Adrenal gland (tissue), 12 donors: ENCODE measurements around the gene IL10RB. TPM values are rescaled to one million over a fixed set of nuclear protein-coding genes. Genes with fewer than 3 reads are reported as not detected.
A peak's percentile ranks its signal among the peaks of the same experiment; 100 is the strongest.

Experiments used
- DNase-seq, 7 donors: peaks; one replicate each; pipeline ENCODE4 v3.0.0-alpha.2; 2019 to 2020
- H3K27ac ChIP-seq, 5 donors: fragments of 200-600 bp; sonication (generic) in 4 of 5; 1 replicate in 3 of 5; 2 replicates in 2 of 5; pipeline versions ENCODE4 v1.5.1 to v1.8.0; 2016 to 2020; ENCODE audit warnings: mild to moderate bottlenecking in 1 of 5
- H3K27me3 ChIP-seq: fragments of 200-600 bp; 2 replicates; pipeline ENCODE4 v1.8.0; 2021
- H3K36me3 ChIP-seq, 2 donors: fragments of 200-600 bp; replicated peaks in 1 of 2; 1 replicate in 1 of 2; 2 replicates in 1 of 2; pipeline versions ENCODE4 v1.5.1 to v1.8.0; 2018 to 2022
- H3K4me1 ChIP-seq, 2 donors: fragments of 200-600 bp; replicated peaks in 1 of 2; 1 replicate in 1 of 2; 2 replicates in 1 of 2; pipeline versions ENCODE4 v1.5.1 to v1.8.0; 2018 to 2021
- H3K4me3 ChIP-seq, 4 donors: fragments of 200-600 bp; sonication (generic) in 3 of 4; one replicate each; pipeline ENCODE4 v1.5.1; 2016 to 2018
- H3K9me3 ChIP-seq, 3 donors: fragments of 200-600 bp; sonication (generic) in 1 of 3; replicated peaks in 1 of 3; 1 replicate in 2 of 3; 2 replicates in 1 of 3; pipeline versions ENCODE4 v1.5.1 to v1.8.0; 2016 to 2021
- POLR2A ChIP-seq, 2 donors: fragments of 450-650 bp; IDR thresholded peaks; one replicate each; pipeline ENCODE4 v1.6.1; 2017; ENCODE audit warnings: antibody characterized with exemption in 2 of 2, mild to moderate bottlenecking in 2 of 2, moderate library complexity in 1 of 2
- WGBS, 4 donors: extraction: QIAGEN DNeasy Blood & Tissue Kit in 2 of 4; methylation state at CpG; one replicate each; pipeline versions ENCODE4 v1.1.5 to v1.1.7; 2013 to 2017; 5-methylcytosine and 5-hydroxymethylcytosine counted together
- intact Hi-C, 2 donors: fragments of 100-400 bp; cut with DNase I; formaldehyde crosslinking; loops; one replicate each; pipeline versions ENCODE4 v1.14.1 to v1.15.0; 2022 to 2023
- polyA plus RNA-seq, 3 donors: library from polyadenylated mRNA; stranded (reverse); fragments of 200-250 nt in 2 of 3; fragments of 350-450 nt in 1 of 3; fragmentation: Illumina TruSeq in 1 of 3; extraction: RNeasy Lipid Tissue Mini Kit (QIAGEN cat#74804) in 1 of 3; gene quantifications; one replicate each; pipeline ENCODE4 v1.2.3, GENCODE V29; 2013 to 2014
- total RNA-seq, 9 donors: library from RNA; depleted of rRNA in 4 of 9; stranded (reverse); fragments of >200 nt in 4 of 9; fragments of 120-200 nt in 1 of 9; fragmentation: NEBNext Ultra II Directional in 1 of 9; extraction: Animal tissue kit (Norgen Biotek cat#: 25700) in 1 of 9; gene quantifications; one replicate each; pipeline versions ENCODE4 v1.1.0 to v1.2.4, GENCODE V29; 2013 to 2023
- TF ChIP-seq, protein P1 (sequence below), 6 experiments: fragments of 450-650 bp in 4 of 6; fragments of 200-600 bp in 2 of 6; sonication (generic) in 1 of 6; IDR thresholded peaks; 1 replicate in 5 of 6; 2 replicates in 1 of 6; pipeline versions ENCODE4 v1.5.1 to v1.8.0; 2016 to 2021; ENCODE audit warnings: antibody characterized with exemption in 6 of 6, mild to moderate bottlenecking in 2 of 6, moderate library complexity in 1 of 6
- donor health status: healthy with polysubstance abuse.
- donor health status: Bipolar disorder and iron deficiency.
- donor health status: DM: yes; HTN: yes; CAD: no.
- donor health status: DM: no; HTN: no; CAD: no.
- donor health status: DM: no; HTN: no; CAD: no.
- donor health status: DM: yes; HTN: yes; CAD: no.

Gene IL10RB
- total and polyA plus RNA-seq, 12 donors: 14.7 to 55.0 (median 26.9) TPM

- Histone ChIP-seq H3K4me3 (no peak overlapping the region), H3K27ac (peak overlapping the region in 1 of 5 donors; percentile 16), H3K36me3 (peaks cover 0 to 14% of the 10 kb centered on the region in 2 donors), H3K27me3 (no peaks in the 10 kb centered on the region), H3K9me3 (peaks cover 0 to 10% (median 0%) of the 10 kb centered on the region in 3 donors), H3K4me1 (peaks cover 0 to 8% of the 10 kb centered on the region in 2 donors)
- no peak for TF ChIP-seq POLR2A (IDR thresholded peaks at IDR 0.05)
- no peak for DNase-seq
- 72 to 83% (median 74%) methylated on average over 2 of the region's 2 CpGs for WGBS, 4 donors
- intact Hi-C loops: no loop called here
These were observed 68.7 kb downstream of the IL10RB start for GRCh38 chr21:33334824-33335223.

GRCh38 chr21:33339135-33339534 lies 73.0 kb downstream of the IL10RB start:
- WGBS, 4 donors: 84 to 98% (median 90%) methylated on average over 1 of the region's 1 CpG
- no peak for DNase-seq

DNA sequence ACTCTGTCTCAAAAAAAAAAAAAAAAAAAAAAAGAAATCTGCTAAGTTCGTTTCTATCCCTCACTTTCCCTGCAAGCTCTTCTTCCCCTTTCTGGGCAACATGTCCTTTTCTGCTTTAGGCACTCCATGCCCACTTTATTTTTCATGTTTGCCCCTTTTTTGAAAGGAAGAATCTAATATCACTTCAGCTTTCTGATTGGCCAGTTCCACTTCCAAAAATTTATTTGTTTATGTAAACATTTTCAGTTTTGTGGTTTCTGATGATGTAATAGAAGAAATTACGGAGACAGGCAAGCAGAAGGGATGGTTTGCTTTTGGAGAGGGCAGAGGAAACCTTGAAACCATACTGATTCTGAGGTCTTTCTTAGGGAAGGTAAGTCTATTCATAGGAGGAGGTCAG lies 73.8 kb downstream of the IL10RB start:
- no peak for TF ChIP-seq POLR2A (IDR thresholded peaks at IDR 0.05)
- TF ChIP-seq, protein P1, sequence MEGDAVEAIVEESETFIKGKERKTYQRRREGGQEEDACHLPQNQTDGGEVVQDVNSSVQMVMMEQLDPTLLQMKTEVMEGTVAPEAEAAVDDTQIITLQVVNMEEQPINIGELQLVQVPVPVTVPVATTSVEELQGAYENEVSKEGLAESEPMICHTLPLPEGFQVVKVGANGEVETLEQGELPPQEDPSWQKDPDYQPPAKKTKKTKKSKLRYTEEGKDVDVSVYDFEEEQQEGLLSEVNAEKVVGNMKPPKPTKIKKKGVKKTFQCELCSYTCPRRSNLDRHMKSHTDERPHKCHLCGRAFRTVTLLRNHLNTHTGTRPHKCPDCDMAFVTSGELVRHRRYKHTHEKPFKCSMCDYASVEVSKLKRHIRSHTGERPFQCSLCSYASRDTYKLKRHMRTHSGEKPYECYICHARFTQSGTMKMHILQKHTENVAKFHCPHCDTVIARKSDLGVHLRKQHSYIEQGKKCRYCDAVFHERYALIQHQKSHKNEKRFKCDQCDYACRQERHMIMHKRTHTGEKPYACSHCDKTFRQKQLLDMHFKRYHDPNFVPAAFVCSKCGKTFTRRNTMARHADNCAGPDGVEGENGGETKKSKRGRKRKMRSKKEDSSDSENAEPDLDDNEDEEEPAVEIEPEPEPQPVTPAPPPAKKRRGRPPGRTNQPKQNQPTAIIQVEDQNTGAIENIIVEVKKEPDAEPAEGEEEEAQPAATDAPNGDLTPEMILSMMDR (IDR thresholded peaks at IDR 0.05): no peak
- no peak overlapping the region for H3K27ac ChIP-seq
- no peaks in the 10 kb centered on the region for H3K27me3 ChIP-seq
- intact Hi-C loops: no loop called here
- no peaks in the 10 kb centered on the region for H3K9me3 ChIP-seq
- peaks cover 0 to 11% of the 10 kb centered on the region in 2 donors for H3K4me1 ChIP-seq
- no peak for DNase-seq
- no peak overlapping the region for H3K4me3 ChIP-seq
- 55 to 73% (median 63%) methylated on average over 2 of the region's 2 CpGs for WGBS, 4 donors
- H3K36me3 ChIP-seq: peaks cover 0 to 41% of the 10 kb centered on the region in 2 donors

More at GRCh38 chr21:33339135-33339534, 73.0 kb downstream of the IL10RB start:
- TF ChIP-seq POLR2A (IDR thresholded peaks at IDR 0.05): no peak
- TF ChIP-seq, protein P1 (IDR thresholded peaks at IDR 0.05): no peak
- Histone ChIP-seq H3K4me3 (no peak overlapping the region), H3K36me3 (peaks cover 0 to 36% of the 10 kb centered on the region in 2 donors), H3K4me1 (peaks cover 0 to 16% of the 10 kb centered on the region in 2 donors), H3K9me3 (no peaks in the 10 kb centered on the region), H3K27ac (no peak overlapping the region), H3K27me3 (no peaks in the 10 kb centered on the region)
- intact Hi-C loops: no loop called here

DNA sequence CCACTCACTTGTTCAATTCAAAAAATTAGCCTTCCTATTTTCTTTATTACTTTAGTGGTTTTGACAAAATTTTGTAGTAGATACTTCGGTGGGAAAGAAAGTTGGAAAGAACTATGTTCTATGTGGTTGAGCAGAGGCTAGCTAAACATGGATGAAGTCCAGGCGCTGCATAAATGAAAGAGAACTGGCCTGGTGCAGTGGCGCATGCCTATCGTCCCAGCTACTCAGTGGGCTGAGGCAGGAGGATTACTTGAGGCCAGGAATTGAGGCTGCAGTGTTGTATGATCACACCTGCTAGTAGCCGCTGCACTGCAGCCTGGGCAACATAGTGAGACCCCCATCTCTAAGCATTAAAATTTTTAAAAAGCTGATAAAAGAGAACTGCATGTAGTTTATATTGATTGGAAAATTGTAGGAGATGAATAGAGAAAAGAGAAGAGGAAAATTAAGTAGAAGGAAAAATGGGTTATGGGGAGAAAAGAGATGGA lies 79.6 kb downstream of the IL10RB start:
- intact Hi-C loops: no loop called here
- Histone ChIP-seq H3K4me3 (no peak overlapping the region), H3K27me3 (no peaks in the 10 kb centered on the region), H3K27ac (no peak overlapping the region), H3K9me3 (no peaks in the 10 kb centered on the region), H3K36me3 (peaks cover 0 to 56% of the 10 kb centered on the region in 2 donors), H3K4me1 (no peaks in the 10 kb centered on the region)
- DNase-seq: no peak
- TF ChIP-seq POLR2A (IDR thresholded peaks at IDR 0.05): no peak
- TF ChIP-seq, protein P1 (IDR thresholded peaks at IDR 0.05): no peak
- WGBS, 4 donors: 94 to 98% (median 96%) methylated on average over 5 of the region's 5 CpGs

Other genes with a start within 250 kb of the IL10RB start
- gene OLIG2, start 240.4 kb upstream of the IL10RB start, total RNA-seq: not detected
- gene OLIG2, start 240.4 kb upstream of the IL10RB start, polyA plus RNA-seq: under 1 TPM in 1 of 3 donors, not detected in 2; 0.16 TPM
- under 1 TPM in 2 of 9 donors, not detected in 7; 0.11 to 0.50 TPM for gene OLIG1, start 196.2 kb upstream of the IL10RB start, total RNA-seq
- gene OLIG1, start 196.2 kb upstream of the IL10RB start, polyA plus RNA-seq: 1 to 10 TPM in 1 of 3 donors, not detected in 2; 1.8 TPM
- 10 to 100 TPM in 6 of 9 donors, 1 to 10 TPM in 3; 3.3 to 29.7 (median 13.4) TPM for gene IFNAR2, start 36.4 kb upstream of the IL10RB start, total RNA-seq
- gene IFNAR2, start 36.4 kb upstream of the IL10RB start, polyA plus RNA-seq: 10 to 100 TPM; 11.4 to 16.3 (median 16.1) TPM
- 10 to 100 TPM; 18.1 to 71.2 (median 38.0) TPM for gene IFNAR1, start 58.6 kb downstream of the IL10RB start, total RNA-seq
- 10 to 100 TPM in 1 of 3 donors, 1 to 10 TPM in 2; 7.3 to 36.4 (median 8.8) TPM for gene IFNAR1, start 58.6 kb downstream of the IL10RB start, polyA plus RNA-seq
- 10 to 100 TPM; 44.5 to 75.8 (median 60.8) TPM for gene IFNGR2, start 137.0 kb downstream of the IL10RB start, total RNA-seq
- 10 to 100 TPM; 50.3 to 87.4 (median 57.4) TPM for gene IFNGR2, start 137.0 kb downstream of the IL10RB start, polyA plus RNA-seq
- gene TMEM50B, start 213.6 kb downstream of the IL10RB start, total RNA-seq: 10 to 100 TPM; 27.7 to 85.5 (median 41.4) TPM
- 100 to 1,000 TPM in 1 of 3 donors, 10 to 100 TPM in 2; 45.3 to 122 (median 53.3) TPM for gene TMEM50B, start 213.6 kb downstream of the IL10RB start, polyA plus RNA-seq
- gene DNAJC28, start 225.3 kb downstream of the IL10RB start, total RNA-seq: 1 to 10 TPM; 2.4 to 9.1 (median 4.1) TPM
- gene DNAJC28, start 225.3 kb downstream of the IL10RB start, polyA plus RNA-seq: 1 to 10 TPM; 2.4 to 6.8 (median 3.3) TPM